Activated CD4-positive, alpha-beta T cell treated with anti-CD3 and anti-CD28 coated beads for 36 hours (primary cell): Measurements from ENCODE around the gene RELCH. TPM values are rescaled to one million over a fixed set of nuclear protein-coding genes. Genes with fewer than 3 reads are reported as not detected.

ENCODE experiments used
- total RNA-seq, 2 experiments: library from RNA; stranded (reverse); gene quantifications; one replicate each; pipeline ENCODE4 v1.2.3, GENCODE V29; 2021

The RELCH gene
- total RNA-seq, 2 experiments from 2014 or later: 20.5 to 20.7 TPM

Other genes starting within 250 kb of the RELCH start
- 10 to 100 TPM; 29.0 to 29.4 TPM for gene PIGN, start 199 bp upstream of the RELCH start, total RNA-seq
- gene TNFRSF11A, start 138.1 kb downstream of the RELCH start, total RNA-seq: 1 to 10 TPM; 6.9 to 9.3 TPM